Left ventricle myocardium inferior (tissue), 1 donor: ENCODE data around the gene ELAC1. TPM values are rescaled to one million over a fixed set of nuclear protein-coding genes. Genes with fewer than 3 reads are reported as not detected.
"Not testable (repeated sequence)": the region's sequence is repeated elsewhere in the genome, so short reads cannot be mapped to it uniquely, and the experiment has no call there.

Experiments used
- DNase-seq: peaks from one replicate; pipeline ENCODE4 v3.0.0-alpha.2; 2020
- H3K27ac ChIP-seq: fragments of 200-600 bp; replicated peaks from 2 replicates; pipeline ENCODE4 v1.8.0; 2021
- H3K27me3 ChIP-seq: fragments of 200-600 bp; 2 replicates; pipeline ENCODE4 v1.8.0; 2021; ENCODE audit warnings: low read depth
- H3K36me3 ChIP-seq: fragments of 200-600 bp; 2 replicates; pipeline ENCODE4 v1.8.0; 2021
- H3K4me1 ChIP-seq: fragments of 200-600 bp; 2 replicates; pipeline ENCODE4 v1.8.0; 2021
- H3K4me3 ChIP-seq: fragments of 200-600 bp; 2 replicates; pipeline ENCODE4 v1.8.0; 2021; ENCODE audit warnings: mild to moderate bottlenecking, moderate library complexity
- H3K9me3 ChIP-seq: fragments of 200-600 bp; replicated peaks from 2 replicates; pipeline ENCODE4 v1.8.0; 2021
- intact Hi-C: fragments of 100-400 bp; cut with micrococcal nuclease; formaldehyde crosslinking; loops from one replicate; pipeline ENCODE4 v1.11.0; 2022
- total RNA-seq: library from RNA; stranded (reverse); fragmentation: NEBNext Ultra II Directional; extraction: Animal tissue kit (Norgen Biotek cat#: 25700); gene quantifications from one replicate; pipeline ENCODE4 v1.2.1, GENCODE V29; 2021
- TF ChIP-seq, protein P1 (sequence below): fragments of 200-600 bp; IDR thresholded peaks from 2 replicates; pipeline ENCODE4 v1.8.0; 2021; ENCODE audit warnings: antibody characterized with exemption, mild to moderate bottlenecking, borderline replicate concordance
- donor health status: DM: no; HTN: yes; CAD: no; lungs with severe emphysema.

ELAC1 gene
- total RNA-seq, 1 donor from 2014 or later, result 5.2 TPM

GRCh38 chr18:50944245-50944932 lies 23.5 kb upstream of the ELAC1 start:
- H3K36me3 ChIP-seq, result peaks cover 42% of the 10 kb centered on the region
- no peak overlapping the region for H3K27ac ChIP-seq
- no peak for DNase-seq

DNA sequence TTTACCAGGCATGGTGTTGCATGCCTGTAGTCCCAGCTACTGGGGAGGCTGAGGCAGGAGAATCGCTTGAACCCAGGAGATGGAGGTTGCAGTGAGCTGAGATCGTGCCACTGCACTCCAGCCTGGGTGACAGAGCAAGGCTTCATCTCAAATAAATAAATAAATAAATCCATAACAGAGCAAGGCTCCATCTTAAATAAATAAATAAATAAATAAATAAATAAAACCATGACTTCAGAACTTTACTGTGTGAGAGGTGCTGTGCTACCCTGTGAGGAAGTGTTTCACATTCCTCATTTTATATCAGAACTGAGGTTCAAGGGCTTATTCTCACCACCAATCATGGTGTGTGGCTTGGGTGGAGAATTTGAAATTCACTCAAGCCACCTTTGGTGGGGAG lies 21.9 kb upstream of the ELAC1 start:
- peaks cover 31% of the 10 kb centered on the region for H3K36me3 ChIP-seq
- intact Hi-C loops, H3K27me3 ChIP-seq, H3K9me3 ChIP-seq, H3K27ac ChIP-seq, H3K4me1 ChIP-seq, DNase-seq, H3K4me3 ChIP-seq: not testable (repeated sequence)

More at GRCh38 chr18:50944245-50944932, 23.5 kb upstream of the ELAC1 start:
- Histone ChIP-seq H3K9me3 (no peaks in the 10 kb centered on the region), H3K4me3 (no peak overlapping the region), H3K27me3 (no peaks in the 10 kb centered on the region), H3K4me1 (peaks cover 4% of the 10 kb centered on the region)
- TF ChIP-seq, protein P1, sequence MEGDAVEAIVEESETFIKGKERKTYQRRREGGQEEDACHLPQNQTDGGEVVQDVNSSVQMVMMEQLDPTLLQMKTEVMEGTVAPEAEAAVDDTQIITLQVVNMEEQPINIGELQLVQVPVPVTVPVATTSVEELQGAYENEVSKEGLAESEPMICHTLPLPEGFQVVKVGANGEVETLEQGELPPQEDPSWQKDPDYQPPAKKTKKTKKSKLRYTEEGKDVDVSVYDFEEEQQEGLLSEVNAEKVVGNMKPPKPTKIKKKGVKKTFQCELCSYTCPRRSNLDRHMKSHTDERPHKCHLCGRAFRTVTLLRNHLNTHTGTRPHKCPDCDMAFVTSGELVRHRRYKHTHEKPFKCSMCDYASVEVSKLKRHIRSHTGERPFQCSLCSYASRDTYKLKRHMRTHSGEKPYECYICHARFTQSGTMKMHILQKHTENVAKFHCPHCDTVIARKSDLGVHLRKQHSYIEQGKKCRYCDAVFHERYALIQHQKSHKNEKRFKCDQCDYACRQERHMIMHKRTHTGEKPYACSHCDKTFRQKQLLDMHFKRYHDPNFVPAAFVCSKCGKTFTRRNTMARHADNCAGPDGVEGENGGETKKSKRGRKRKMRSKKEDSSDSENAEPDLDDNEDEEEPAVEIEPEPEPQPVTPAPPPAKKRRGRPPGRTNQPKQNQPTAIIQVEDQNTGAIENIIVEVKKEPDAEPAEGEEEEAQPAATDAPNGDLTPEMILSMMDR, result no peak
- intact Hi-C loops, result no loop called here

DNA sequence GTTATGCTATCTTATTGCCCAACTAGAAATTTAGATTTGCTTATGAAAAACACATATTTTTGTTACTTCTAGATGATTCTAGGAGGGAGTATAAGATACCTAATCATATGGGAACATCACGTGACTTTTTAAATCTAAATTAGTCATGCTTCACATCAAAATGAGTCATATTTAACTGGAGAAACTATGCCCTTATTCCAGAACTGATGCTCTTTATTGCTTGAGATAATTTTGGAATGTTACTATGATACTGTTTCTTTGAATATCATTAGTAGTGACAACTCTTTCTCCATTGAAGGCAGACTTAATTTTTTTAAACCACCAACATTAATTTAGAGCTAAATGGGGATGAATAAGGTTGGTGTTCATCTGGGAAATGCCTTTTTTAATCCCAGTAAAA lies 19.9 kb upstream of the ELAC1 start:
- H3K4me3 ChIP-seq, result no peak overlapping the region
- peaks cover 4% of the 10 kb centered on the region for H3K4me1 ChIP-seq
- no peaks in the 10 kb centered on the region for H3K9me3 ChIP-seq
- TF ChIP-seq, protein P1, result no peak
- no peaks in the 10 kb centered on the region for H3K27me3 ChIP-seq
- peaks cover 30% of the 10 kb centered on the region for H3K36me3 ChIP-seq
- intact Hi-C loops, result no loop called here
- no peak overlapping the region for H3K27ac ChIP-seq
- no peak for DNase-seq

GRCh38 chr18:50949185-50949584 lies 18.7 kb upstream of the ELAC1 start:
- Histone ChIP-seq H3K27me3 (no peaks in the 10 kb centered on the region), H3K4me1 (peaks cover 4% of the 10 kb centered on the region), H3K36me3 (peaks cover 22% of the 10 kb centered on the region), H3K27ac (no peak overlapping the region), H3K9me3 (no peaks in the 10 kb centered on the region), H3K4me3 (no peak overlapping the region)
- no peak for DNase-seq
- TF ChIP-seq, protein P1, result no peak
- intact Hi-C loops, result no loop called here

- Histone ChIP-seq H3K9me3 (no peaks in the 10 kb centered on the region), H3K36me3 (peaks cover 11% of the 10 kb centered on the region), H3K27me3 (no peaks in the 10 kb centered on the region), H3K4me3 (no peak overlapping the region), H3K27ac (no peak overlapping the region), H3K4me1 (peaks cover 4% of the 10 kb centered on the region)
- intact Hi-C loops, result no loop called here
- TF ChIP-seq, protein P1, result no peak
- no peak for DNase-seq
These were observed 17.2 kb upstream of the ELAC1 start for GRCh38 chr18:50950626-50951025.

- Histone ChIP-seq H3K27ac (no peak overlapping the region), H3K9me3 (no peaks in the 10 kb centered on the region), H3K27me3 (no peaks in the 10 kb centered on the region), H3K4me3 (no peak overlapping the region), H3K4me1 (no peaks in the 10 kb centered on the region), H3K36me3 (no peaks in the 10 kb centered on the region)
- no peak for DNase-seq
- TF ChIP-seq, protein P1, result no peak
- intact Hi-C loops, result no loop called here
These were observed 14.0 kb upstream of the ELAC1 start for GRCh38 chr18:50953822-50954221.
